Activated CD4-positive, alpha-beta T cell treated with anti-CD3 and anti-CD28 coated beads for 4 hours (primary cell): Measurements from ENCODE around the gene TMEM51.

Experiments used
- DNase-seq, 2 donors: peaks; one replicate each; pipeline ENCODE4 v3.0.0-alpha.2; 2020

TMEM51 gene

GRCh38 chr1:15222653-15223303, 69.2 kb downstream of the TMEM51 start:
- no peak for DNase-seq

GRCh38 chr1:15224259-15224869, 70.8 kb downstream of the TMEM51 start:
- DNase-seq, result no peak

- no peak for DNase-seq
These were observed 71.4 kb downstream of the TMEM51 start for GRCh38 chr1:15224974-15225373.

- DNase-seq, result no peak
These were observed 71.9 kb downstream of the TMEM51 start for GRCh38 chr1:15225461-15225860.

GRCh38 chr1:15226388-15227255, 73.1 kb downstream of the TMEM51 start:
- DNase-seq, result no peak

GRCh38 chr1:15229707-15230131, 76.2 kb downstream of the TMEM51 start:
- no peak for DNase-seq

GRCh38 chr1:15231714-15232201, 78.2 kb downstream of the TMEM51 start:
- no peak for DNase-seq

GRCh38 chr1:15233689-15234088, 80.1 kb downstream of the TMEM51 start:
- DNase-seq, result no peak

GRCh38 chr1:15236321-15236721, 82.8 kb downstream of the TMEM51 start:
- no peak for DNase-seq

- DNase-seq, result no peak
These were observed 83.2 kb downstream of the TMEM51 start for GRCh38 chr1:15236746-15237145.

GRCh38 chr1:15238789-15239188, 85.2 kb downstream of the TMEM51 start:
- DNase-seq, result no peak

GRCh38 chr1:15242766-15243165, 89.2 kb downstream of the TMEM51 start:
- no peak for DNase-seq

- DNase-seq, result no peak
These were observed 89.9 kb downstream of the TMEM51 start for GRCh38 chr1:15243275-15244043.

GRCh38 chr1:15244813-15245212, 91.3 kb downstream of the TMEM51 start:
- DNase-seq, result no peak

- no peak for DNase-seq
These were observed 92.2 kb downstream of the TMEM51 start for GRCh38 chr1:15245593-15246360.

- DNase-seq, result peak; percentile 33 to 43
These were observed 93.5 kb downstream of the TMEM51 start, which contains the start of gene FHAD1 for GRCh38 chr1:15246960-15247614. Gene FHAD1, plus strand, starts transcription at chr1:15247223. Its CDS starts 4,562 bp downstream, at chr1:15251785.

GRCh38 chr1:15248216-15248615, 94.7 kb downstream of the TMEM51 start:
- no peak for DNase-seq

GRCh38 chr1:15249081-15249480, 95.5 kb downstream of the TMEM51 start:
- peak; percentile 18 to 61 for DNase-seq

GRCh38 chr1:15251857-15252835, 98.6 kb downstream of the TMEM51 start:
- DNase-seq, result no peak

- DNase-seq, result no peak
These were observed 101.0 kb downstream of the TMEM51 start for GRCh38 chr1:15254559-15254958.
